GM23338 (cell line): ENCODE measurements around the gene HSPA9. TPM values are rescaled to one million over a fixed set of nuclear protein-coding genes. Genes with fewer than 3 reads are reported as not detected.
A peak's percentile ranks its signal among the peaks of the same experiment; 100 is the strongest.

Experiments used
- ATAC-seq: fragments of 200-7000 bp; cut with Tn5 transposase; 3 replicates; pipeline ENCODE4 v1.9.1; 2020
- DNase-seq: peaks from one replicate; pipeline ENCODE4 v3.0.0-alpha.2; 2015; ENCODE audit warnings: low spot score
- H2AFZ ChIP-seq: fragments of 200-600 bp; sonication (generic); 2 replicates; pipeline ENCODE4 v1.8.0; 2016; ENCODE audit warnings: antibody characterized with exemption, mild to moderate bottlenecking, moderate library complexity
- H3F3A ChIP-seq: fragments of 200-600 bp; sonication (generic); replicated peaks from 2 replicates; pipeline ENCODE4 v1.8.0; 2017; ENCODE audit warnings: antibody characterized with exemption, mixed run types, low read depth
- H3K27ac ChIP-seq: fragments of 200-600 bp; sonication (generic); 2 replicates; pipeline ENCODE4 v1.6.1; 2016; ENCODE audit warnings: low read depth
- H3K27me3 ChIP-seq: fragments of 200-600 bp; sonication (generic); 2 replicates; pipeline ENCODE4 v1.8.0; 2016; ENCODE audit warnings: mild to moderate bottlenecking, mixed run types, moderate library complexity; ENCODE audit not compliant: insufficient read depth
- H3K36me3 ChIP-seq: fragments of 200-600 bp; sonication (generic); 2 replicates; pipeline ENCODE4 v1.8.0; 2016; ENCODE audit warnings: mild to moderate bottlenecking; ENCODE audit not compliant: insufficient read depth
- H3K4me1 ChIP-seq: fragments of 200-600 bp; sonication (generic); 2 replicates; pipeline ENCODE4 v1.8.0; 2016; ENCODE audit warnings: mild to moderate bottlenecking, moderate library complexity; ENCODE audit not compliant: insufficient read depth
- H3K4me2 ChIP-seq: fragments of 200-600 bp; sonication (generic); 2 replicates; pipeline ENCODE4 v1.7.1; 2017; ENCODE audit warnings: mixed run types
- H3K4me3 ChIP-seq: fragments of 200-600 bp; sonication (generic); 2 replicates; pipeline ENCODE4 v1.6.1; 2016; ENCODE audit warnings: mixed run types
- H3K79me2 ChIP-seq: fragments of 200-600 bp; sonication (generic); replicated peaks from 2 replicates; pipeline ENCODE4 v1.8.0; 2017; ENCODE audit warnings: mild to moderate bottlenecking; ENCODE audit not compliant: insufficient read depth
- H3K9me2 ChIP-seq: fragments of 200-600 bp; sonication (generic); 2 replicates; pipeline ENCODE4 v1.8.0; 2017; ENCODE audit not compliant: insufficient read depth
- H4K20me1 ChIP-seq: fragments of 200-600 bp; sonication (generic); replicated peaks from 2 replicates; pipeline ENCODE4 v1.8.0; 2017; ENCODE audit warnings: mild to moderate bottlenecking; ENCODE audit not compliant: insufficient read depth
- H3K27ac Mint-ChIP-seq: 2 replicates; pipeline ENCODE4 v1.8.0; 2020; ENCODE audit warnings: inconsistent platforms, mild to moderate bottlenecking, moderate library complexity, mixed read lengths
- H3K27me3 Mint-ChIP-seq: 3 replicates; pipeline ENCODE4 v1.8.0; 2022; ENCODE audit warnings: low read depth, mild to moderate bottlenecking, moderate library complexity, mixed read lengths, inconsistent platforms; ENCODE audit not compliant: insufficient read depth, poor library complexity
- H3K36me3 Mint-ChIP-seq: 3 replicates; pipeline ENCODE4 v1.8.0; 2021; ENCODE audit warnings: low read depth, mild to moderate bottlenecking, inconsistent platforms, moderate library complexity, mixed read lengths
- H3K4me1 Mint-ChIP-seq: 3 replicates; pipeline ENCODE4 v1.8.0; 2020; ENCODE audit warnings: mild to moderate bottlenecking, inconsistent platforms, mixed read lengths
- H3K4me3 Mint-ChIP-seq: 3 replicates; pipeline ENCODE4 v1.8.0; 2021; ENCODE audit warnings: moderate library complexity, mild to moderate bottlenecking, inconsistent platforms, mixed read lengths
- H3K9me3 Mint-ChIP-seq: 3 replicates; pipeline ENCODE4 v1.8.0; 2020; ENCODE audit warnings: moderate library complexity, mild to moderate bottlenecking, inconsistent platforms, mixed read lengths
- CREB1 ChIP-seq: fragments of 250-450 bp; sonication (Bioruptor Pico); IDR thresholded peaks from 2 replicates; pipeline ENCODE4 v1.5.0; 2020; ENCODE audit warnings: low read depth, mild to moderate bottlenecking, moderate library complexity
- CTCF ChIP-seq, 2 experiments: fragments of 200-600 bp in 1 of 2; sonication (generic) in 1 of 2; conservative IDR thresholded peaks; 2 replicates each; pipeline versions ENCODE4 v1.5.1 to v1.6.1; 2016 to 2017; ENCODE audit warnings: antibody characterized with exemption in 2 of 2, low read depth in 2 of 2, mild to moderate bottlenecking in 2 of 2, moderate library complexity in 1 of 2
- ETS1 ChIP-seq: IDR thresholded peaks from 2 replicates; pipeline ENCODE4 v1.6.1; 2016; ENCODE audit warnings: antibody characterized with exemption
- EZH2 ChIP-seq: fragments of 200-600 bp; sonication (generic); IDR thresholded peaks from one replicate; pipeline ENCODE4 v1.8.0; 2017; ENCODE audit warnings: antibody characterized with exemption, mild to moderate bottlenecking, low read depth; ENCODE audit not compliant: unreplicated experiment
- POLR2AphosphoS5 ChIP-seq: IDR thresholded peaks from 2 replicates; pipeline ENCODE4 v1.6.1; 2016; ENCODE audit warnings: antibody characterized with exemption, low read depth
- REST ChIP-seq: IDR thresholded peaks from one replicate; pipeline ENCODE4 v1.6.1; 2018; ENCODE audit warnings: antibody characterized with exemption; ENCODE audit not compliant: unreplicated experiment
- long read RNA-seq: library from polyadenylated mRNA; unstranded; transcript quantifications from one replicate; pipeline ENCODE4 v2.0.0, GENCODE V29; 2020; ENCODE audit not compliant: unreplicated experiment
- polyA plus RNA-seq: library from polyadenylated mRNA; unstranded; fragments of >200 nt; fragmentation: Nextera tagmentation; extraction: Ambion mirVana; gene quantifications from 2 replicates; pipeline ENCODE4 v1.2.1, GENCODE V29; 2016
- total RNA-seq: library from RNA; depleted of rRNA; stranded (reverse); fragments of >200 nt; shearing (Covaris generic); gene quantifications from 2 replicates; pipeline ENCODE4 v1.2.3, GENCODE V29; 2014; rRNA removed

The HSPA9 gene
- 751 and 880 TPM in 2 replicates for total RNA-seq
- polyA plus RNA-seq: 302 and 313 TPM in 2 replicates
- long read RNA-seq, full-length matches to known transcripts: 277 of 355 reads
- long read RNA-seq, partial matches to known transcripts: 49 of 355 reads
- long read RNA-seq, other reads (novel, unspliced or antisense): 29 of 355 reads

- Histone ChIP-seq H3K4me1 (peaks cover 6% of the 10 kb centered on the region), H3K9me2 (no peaks in the 10 kb centered on the region), H3K27me3 (no peaks in the 10 kb centered on the region), H3F3A (peaks cover 32% of the 10 kb centered on the region), H3K27ac (peak within 1 kb of the TSS; percentile 98), H3K36me3 (peaks cover 37% of the 10 kb centered on the region), H3K4me3 (peak within 1 kb of the TSS; percentile 91), H4K20me1 (peaks cover 20% of the 10 kb centered on the region), H3K79me2 (peaks cover 49% of the 10 kb centered on the region), H2AFZ (peak within 1 kb of the TSS; percentile 77; the same call in 1 of the 2 replicates), H3K4me2 (peak within 1 kb of the TSS; percentile 97)
- H3K27ac Mint-ChIP-seq: peak within 1 kb of the TSS; percentile 100
- DNase-seq (peak; percentile 99), ATAC-seq (peak; percentile 86)
- H3K4me3 Mint-ChIP-seq: peak within 1 kb of the TSS; percentile 100
- H3K27me3 Mint-ChIP-seq: peaks cover 13% of the 10 kb centered on the region
- peaks cover 54% of the 10 kb centered on the region for H3K36me3 Mint-ChIP-seq
- peaks cover 10% of the 10 kb centered on the region; the same call in 2 of the 3 replicates for H3K9me3 Mint-ChIP-seq
- peaks cover 14% of the 10 kb centered on the region for H3K4me1 Mint-ChIP-seq
- TF ChIP-seq REST (no peak), CREB1 (CRISPR knock-in tag) (peak; percentile 66), ETS1 (peak; percentile 43; the same call in 1 of the 2 replicates), EZH2 (no peak), POLR2AphosphoS5 (peak; percentile 83)
Observed at GRCh38 chr5:138575194-138576015, at the start of gene HSPA9. Gene HSPA9 (minus strand): TSS chr5:138575401. CDS start chr5:138575318, 83 bp downstream.

GRCh38 chr5:138623053-138623452 is 47.9 kb upstream of the HSPA9 start:
- no peak for ATAC-seq
- peaks cover 2% of the 10 kb centered on the region for H3K27me3 Mint-ChIP-seq
- Histone ChIP-seq H3K4me3 (no peak overlapping the region), H3K27ac (no peak overlapping the region), H4K20me1 (no peaks in the 10 kb centered on the region), H3K4me2 (no peak overlapping the region), H3K27me3 (no peaks in the 10 kb centered on the region), H3F3A (no peaks in the 10 kb centered on the region), H3K9me2 (no peaks in the 10 kb centered on the region; the same call in 1 of the 2 replicates), H3K79me2 (no peaks in the 10 kb centered on the region), H3K4me1 (peaks cover 5% of the 10 kb centered on the region), H3K36me3 (no peaks in the 10 kb centered on the region), H2AFZ (no peak overlapping the region)
- peaks cover 10% of the 10 kb centered on the region for H3K4me1 Mint-ChIP-seq
- H3K9me3 Mint-ChIP-seq: no peaks in the 10 kb centered on the region
- no peak overlapping the region for H3K4me3 Mint-ChIP-seq
- no peak overlapping the region for H3K27ac Mint-ChIP-seq
- no peaks in the 10 kb centered on the region for H3K36me3 Mint-ChIP-seq
- DNase-seq: no peak
- no peak for TF ChIP-seq CTCF (conservative IDR thresholded peaks at IDR 0.05; ENCODE audit: low read depth in 2 of 2)
- TF ChIP-seq POLR2AphosphoS5: no peak
